Colonic mucosa (tissue), 4 donors: ENCODE measurements around the gene MAST2. TPM values are rescaled to one million over a fixed set of nuclear protein-coding genes. Genes with fewer than 3 reads are reported as not detected.
"Not testable (repeated sequence)": the region's sequence is repeated elsewhere in the genome, so short reads cannot be mapped to it uniquely, and the experiment has no call there.

ENCODE experiments used
- DNase-seq: peaks from one replicate; pipeline ENCODE4 v3.0.0-alpha.2; 2020
- H3K27ac ChIP-seq: fragments of 200-600 bp; one replicate; pipeline ENCODE4 v1.8.0; 2021
- H3K27me3 ChIP-seq: fragments of 200-600 bp; one replicate; pipeline ENCODE4 v1.8.0; 2021
- H3K36me3 ChIP-seq: fragments of 200-600 bp; one replicate; pipeline ENCODE4 v1.8.0; 2021
- H3K4me1 ChIP-seq: fragments of 200-600 bp; one replicate; pipeline ENCODE4 v1.8.0; 2021; ENCODE audit warnings: mild to moderate bottlenecking
- H3K4me3 ChIP-seq: fragments of 200-600 bp; one replicate; pipeline ENCODE4 v1.8.0; 2021
- H3K9ac ChIP-seq, 2 donors: one replicate each; pipeline ENCODE4 v1.7.0; 2013; ENCODE audit warnings: control low read depth in 2 of 2, low read depth in 2 of 2, low read length in 2 of 2
- H3K9me3 ChIP-seq: fragments of 200-600 bp; one replicate; pipeline ENCODE4 v1.8.0; 2021
- intact Hi-C: fragments of 100-400 bp; cut with DNase I; formaldehyde crosslinking; loops from one replicate; pipeline ENCODE4 v1.14.1; 2022
- total RNA-seq, 2 donors: library from RNA; stranded (reverse); fragmentation: NEBNext Ultra II Directional in 1 of 2; extraction: Animal tissue kit (Norgen Biotek cat#: 25700) in 1 of 2; gene quantifications; one replicate each; pipeline ENCODE4 v1.2.1, GENCODE V29; 2021
- TF ChIP-seq, protein P1 (sequence below): fragments of 200-600 bp; IDR thresholded peaks from one replicate; pipeline ENCODE4 v1.8.0; 2022; ENCODE audit warnings: antibody characterized with exemption, mild to moderate bottlenecking
- donor health status: healthy.
- donor health status: DM: no; HTN: no; CAD: no.
- donor health status: DM: no; HTN: no; CAD: no.

Gene MAST2
- total RNA-seq, 2 donors from 2014 or later = 76.3 to 79.1 TPM

DNA sequence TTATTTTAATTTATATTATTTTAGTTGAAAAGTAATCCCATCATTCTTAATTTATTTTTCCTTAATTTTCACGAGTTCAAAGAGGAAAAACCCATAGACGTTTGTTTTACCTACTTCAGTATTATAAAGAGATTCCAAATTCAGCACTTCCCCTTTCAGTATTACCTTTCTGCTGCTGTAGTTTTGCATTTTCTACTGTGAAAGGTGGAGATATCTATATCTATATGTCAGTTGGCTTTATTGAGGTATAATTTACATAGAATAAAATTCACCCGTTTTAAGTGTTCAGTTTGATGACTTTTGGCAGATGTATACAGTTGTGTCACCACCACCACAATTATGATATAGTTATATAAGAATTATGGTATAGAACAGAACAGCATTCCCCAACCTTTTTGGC, 33.0 kb downstream of the MAST2 start:
- Histone ChIP-seq H3K27ac (no peak overlapping the region), H3K4me1 (no peaks in the 10 kb centered on the region), H3K36me3 (no peaks in the 10 kb centered on the region), H3K9ac (no peak overlapping the region), H3K9me3 (no peaks in the 10 kb centered on the region), H3K4me3 (no peak overlapping the region), H3K27me3 (no peaks in the 10 kb centered on the region)
- TF ChIP-seq, protein P1, sequence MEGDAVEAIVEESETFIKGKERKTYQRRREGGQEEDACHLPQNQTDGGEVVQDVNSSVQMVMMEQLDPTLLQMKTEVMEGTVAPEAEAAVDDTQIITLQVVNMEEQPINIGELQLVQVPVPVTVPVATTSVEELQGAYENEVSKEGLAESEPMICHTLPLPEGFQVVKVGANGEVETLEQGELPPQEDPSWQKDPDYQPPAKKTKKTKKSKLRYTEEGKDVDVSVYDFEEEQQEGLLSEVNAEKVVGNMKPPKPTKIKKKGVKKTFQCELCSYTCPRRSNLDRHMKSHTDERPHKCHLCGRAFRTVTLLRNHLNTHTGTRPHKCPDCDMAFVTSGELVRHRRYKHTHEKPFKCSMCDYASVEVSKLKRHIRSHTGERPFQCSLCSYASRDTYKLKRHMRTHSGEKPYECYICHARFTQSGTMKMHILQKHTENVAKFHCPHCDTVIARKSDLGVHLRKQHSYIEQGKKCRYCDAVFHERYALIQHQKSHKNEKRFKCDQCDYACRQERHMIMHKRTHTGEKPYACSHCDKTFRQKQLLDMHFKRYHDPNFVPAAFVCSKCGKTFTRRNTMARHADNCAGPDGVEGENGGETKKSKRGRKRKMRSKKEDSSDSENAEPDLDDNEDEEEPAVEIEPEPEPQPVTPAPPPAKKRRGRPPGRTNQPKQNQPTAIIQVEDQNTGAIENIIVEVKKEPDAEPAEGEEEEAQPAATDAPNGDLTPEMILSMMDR = no peak
- intact Hi-C loops = no loop called here
- no peak for DNase-seq

DNA sequence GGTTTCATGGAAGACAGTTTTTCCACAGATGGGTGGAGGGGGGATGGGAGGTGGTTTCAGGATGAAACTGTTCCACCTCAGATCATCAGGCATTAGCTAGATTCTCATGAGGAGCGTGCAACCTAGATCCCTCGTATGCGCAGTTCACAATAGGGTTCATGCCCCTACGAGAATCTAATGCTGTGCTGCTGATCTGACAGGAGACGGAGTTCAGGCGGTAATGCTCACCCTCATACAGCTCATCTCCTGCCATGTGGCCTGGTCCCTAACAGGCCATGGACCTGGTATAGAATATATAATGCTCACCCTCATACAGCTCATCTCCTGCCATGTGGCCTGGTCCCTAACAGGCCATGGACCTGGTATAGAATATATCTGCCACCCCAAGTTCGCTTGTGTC, 33.4 kb downstream of the MAST2 start:
- H3K27me3 ChIP-seq, intact Hi-C loops, H3K4me1 ChIP-seq, DNase-seq, H3K4me3 ChIP-seq, H3K9me3 ChIP-seq, H3K9ac ChIP-seq, H3K36me3 ChIP-seq, H3K27ac ChIP-seq: not testable (repeated sequence)

DNA sequence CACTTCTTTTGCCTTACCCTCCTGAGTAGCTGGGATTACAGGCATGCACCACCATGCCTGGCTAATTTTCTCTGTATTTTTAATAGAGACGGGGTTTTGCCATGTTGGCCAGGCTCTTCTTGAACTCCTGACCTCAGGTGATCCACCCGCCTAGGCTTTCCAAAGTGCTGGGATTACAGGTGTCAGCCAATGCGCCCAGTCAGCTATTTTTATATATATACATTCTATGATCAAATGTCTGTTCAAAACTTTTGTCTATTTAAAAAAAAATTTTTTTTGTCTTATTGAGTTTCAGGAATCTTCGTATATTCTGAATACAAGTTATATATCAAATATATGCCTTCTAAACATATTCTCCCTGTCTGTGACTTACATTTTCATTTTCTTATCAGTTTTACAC, 34.9 kb downstream of the MAST2 start:
- intact Hi-C loops, H3K36me3 ChIP-seq, H3K9ac ChIP-seq, H3K4me3 ChIP-seq, H3K4me1 ChIP-seq, H3K27ac ChIP-seq, DNase-seq, H3K27me3 ChIP-seq, H3K9me3 ChIP-seq: not testable (repeated sequence)

DNA sequence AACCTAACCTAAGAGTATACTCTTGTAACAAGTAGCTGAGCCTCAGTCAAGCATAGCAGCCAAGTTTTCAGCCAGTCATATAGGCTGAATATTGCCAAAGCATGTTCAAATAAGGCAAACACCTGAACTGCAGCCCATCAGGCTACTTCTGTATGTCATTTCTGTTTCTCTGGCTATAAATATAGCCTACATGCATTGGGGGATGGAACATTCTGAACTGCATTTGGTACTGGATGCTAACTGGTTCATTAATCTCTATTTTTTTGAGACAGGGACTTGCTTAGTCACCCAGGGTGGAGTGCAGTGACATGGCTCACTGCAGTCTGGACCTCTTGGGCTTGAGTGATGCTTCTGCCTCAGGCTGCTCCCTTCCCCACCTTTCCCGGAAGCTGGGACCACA, 37.3 kb downstream of the MAST2 start:
- Histone ChIP-seq H3K4me3 (no peak overlapping the region), H3K9ac (no peak overlapping the region), H3K9me3 (no peaks in the 10 kb centered on the region), H3K36me3 (no peaks in the 10 kb centered on the region), H3K27ac (no peak overlapping the region), H3K27me3 (no peaks in the 10 kb centered on the region), H3K4me1 (no peaks in the 10 kb centered on the region)
- DNase-seq = no peak
- intact Hi-C loops = no loop called here
- TF ChIP-seq, protein P1 = no peak

DNA sequence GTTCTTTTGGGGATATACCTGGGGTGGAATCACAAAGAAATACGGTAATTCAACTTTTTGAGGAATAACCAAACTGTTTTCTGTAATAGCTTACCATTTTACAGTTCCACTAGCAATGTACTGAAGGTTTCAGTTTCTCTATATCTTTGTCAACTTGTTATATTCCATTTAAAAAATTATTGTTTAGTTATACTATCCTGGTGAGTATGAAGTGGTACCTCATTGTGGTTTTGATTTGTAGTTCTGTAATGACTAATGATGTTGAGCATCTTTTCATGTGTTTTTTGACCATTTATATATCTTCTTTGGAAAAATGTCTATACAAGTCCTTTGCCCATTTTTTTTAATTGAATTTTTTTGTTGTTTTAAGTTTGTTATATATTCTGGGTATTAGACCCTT, 39.4 kb downstream of the MAST2 start:
- Histone ChIP-seq H3K4me1 (peaks cover 2% of the 10 kb centered on the region), H3K27ac (no peak overlapping the region), H3K9ac (no peak overlapping the region), H3K36me3 (no peaks in the 10 kb centered on the region), H3K4me3 (no peak overlapping the region), H3K27me3 (no peaks in the 10 kb centered on the region), H3K9me3 (no peaks in the 10 kb centered on the region)
- TF ChIP-seq, protein P1 = no peak
- no peak for DNase-seq
- intact Hi-C loops = no loop called here

DNA sequence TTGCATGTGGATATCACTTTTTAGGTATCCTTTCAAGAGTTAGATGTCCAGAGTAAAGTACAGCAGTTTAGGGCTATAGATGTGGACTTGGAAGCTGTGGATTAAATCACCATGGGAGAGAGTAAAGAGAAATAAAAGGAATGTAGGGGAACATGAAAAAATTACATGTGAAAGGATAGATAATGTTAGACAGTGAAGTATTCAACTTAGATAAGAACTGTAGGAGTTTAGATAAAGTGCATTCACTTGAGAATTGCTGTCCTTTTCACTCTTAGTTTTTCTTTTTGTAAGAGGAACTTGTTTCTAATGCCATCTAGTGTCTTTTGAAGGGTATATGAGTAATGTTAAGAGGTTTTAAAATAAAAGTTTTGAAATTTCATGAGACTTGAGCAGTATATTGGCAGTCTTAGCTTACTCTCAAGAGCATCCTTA, 40.1 kb downstream of the MAST2 start:
- TF ChIP-seq, protein P1 = no peak
- Histone ChIP-seq H3K27ac (no peak overlapping the region), H3K36me3 (no peaks in the 10 kb centered on the region), H3K27me3 (no peaks in the 10 kb centered on the region), H3K4me1 (peaks cover 5% of the 10 kb centered on the region), H3K4me3 (no peak overlapping the region), H3K9ac (no peak overlapping the region), H3K9me3 (no peaks in the 10 kb centered on the region)
- intact Hi-C loops = no loop called here
- no peak for DNase-seq

DNA sequence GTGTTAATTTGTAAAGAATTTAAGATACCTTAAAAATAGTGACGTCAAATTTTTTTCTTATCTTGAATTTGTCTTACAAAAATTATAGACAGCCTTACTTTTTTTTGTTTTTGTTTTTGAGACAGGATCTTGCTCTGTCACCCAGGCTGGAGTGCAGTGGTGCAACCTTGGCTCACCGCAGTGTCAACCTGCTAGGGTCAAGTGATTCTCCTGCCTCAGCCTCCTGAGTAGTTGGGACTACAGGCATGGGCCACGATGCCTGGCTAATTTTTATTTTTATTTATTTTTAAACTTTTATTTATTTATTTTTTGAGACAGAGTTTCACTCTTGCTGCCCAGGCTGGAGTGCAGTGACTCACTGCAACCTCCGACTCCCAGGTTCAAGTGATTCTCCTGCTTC, 40.6 kb downstream of the MAST2 start:
- intact Hi-C loops, H3K36me3 ChIP-seq, H3K4me1 ChIP-seq, H3K27ac ChIP-seq, DNase-seq, H3K9me3 ChIP-seq, H3K4me3 ChIP-seq, H3K9ac ChIP-seq, H3K27me3 ChIP-seq: not testable (repeated sequence)
